Astrocyte (in vitro differentiated cells and primary cell): Measurements from ENCODE around the gene DBF4.

ENCODE experiments used
- EZH2 ChIP-seq: IDR thresholded peaks from 2 replicates; pipeline ENCODE4 v1.6.1; 2012; ENCODE audit warnings: mild to moderate bottlenecking, low read length, inconsistent platforms; ENCODE audit not compliant: insufficient read depth
- TF ChIP-seq, protein P1 (sequence below): IDR thresholded peaks from 2 replicates; pipeline ENCODE4 v1.5.1; 2011; ENCODE audit warnings: low read depth, mild to moderate bottlenecking, inconsistent platforms, low read length, moderate library complexity; ENCODE audit not compliant: insufficient read depth

DNA sequence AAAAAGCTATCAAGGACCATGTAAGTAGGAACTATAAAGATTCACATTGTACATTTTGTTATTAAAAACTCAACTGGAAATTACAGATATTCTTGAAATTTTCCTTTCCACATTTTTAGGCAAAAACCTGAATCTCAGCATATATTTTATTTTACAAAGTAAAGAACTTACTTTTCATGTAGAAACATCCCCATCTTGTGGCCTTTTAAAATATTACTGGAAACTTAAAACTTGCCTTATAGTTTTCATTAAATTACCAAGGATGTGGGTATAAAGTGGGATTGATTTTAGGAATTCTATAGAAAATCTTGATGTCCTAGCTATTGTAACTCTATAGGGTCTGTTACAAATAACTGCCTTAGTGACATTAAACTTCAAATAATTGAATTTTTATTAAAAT is 10.6 kb downstream of the DBF4 start:
- TF ChIP-seq, protein P1, sequence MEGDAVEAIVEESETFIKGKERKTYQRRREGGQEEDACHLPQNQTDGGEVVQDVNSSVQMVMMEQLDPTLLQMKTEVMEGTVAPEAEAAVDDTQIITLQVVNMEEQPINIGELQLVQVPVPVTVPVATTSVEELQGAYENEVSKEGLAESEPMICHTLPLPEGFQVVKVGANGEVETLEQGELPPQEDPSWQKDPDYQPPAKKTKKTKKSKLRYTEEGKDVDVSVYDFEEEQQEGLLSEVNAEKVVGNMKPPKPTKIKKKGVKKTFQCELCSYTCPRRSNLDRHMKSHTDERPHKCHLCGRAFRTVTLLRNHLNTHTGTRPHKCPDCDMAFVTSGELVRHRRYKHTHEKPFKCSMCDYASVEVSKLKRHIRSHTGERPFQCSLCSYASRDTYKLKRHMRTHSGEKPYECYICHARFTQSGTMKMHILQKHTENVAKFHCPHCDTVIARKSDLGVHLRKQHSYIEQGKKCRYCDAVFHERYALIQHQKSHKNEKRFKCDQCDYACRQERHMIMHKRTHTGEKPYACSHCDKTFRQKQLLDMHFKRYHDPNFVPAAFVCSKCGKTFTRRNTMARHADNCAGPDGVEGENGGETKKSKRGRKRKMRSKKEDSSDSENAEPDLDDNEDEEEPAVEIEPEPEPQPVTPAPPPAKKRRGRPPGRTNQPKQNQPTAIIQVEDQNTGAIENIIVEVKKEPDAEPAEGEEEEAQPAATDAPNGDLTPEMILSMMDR = peak; percentile 33
- no peak for TF ChIP-seq EZH2
